ENCODE measurements around the gene GLRA2.
A peak's percentile ranks its signal among the peaks of the same experiment; 100 is the strongest.

The GLRA2 gene

GRCh38 chrX:14694611-14695010, 165.3 kb downstream of the GLRA2 start:
- DNase-seq = no peak
- in situ Hi-C loops (cut with HindIII; ENCODE audit: low pct_ligation_motif_present, low sequenced_read_pairs) = no loop called here
- Histone ChIP-seq H3K27me3 (replicated peaks) (no peaks in the 10 kb centered on the region), H3K36me3 (replicated peaks) (no peaks in the 10 kb centered on the region), H3K27ac (no peak overlapping the region), H3K4me3 (ENCODE audit: low read depth, low read length) (no peak overlapping the region)
- TF ChIP-seq CTCF (IDR thresholded peaks at IDR 0.05; ENCODE audit: low read depth, low read length, missing control alignments) = no peak

DNA sequence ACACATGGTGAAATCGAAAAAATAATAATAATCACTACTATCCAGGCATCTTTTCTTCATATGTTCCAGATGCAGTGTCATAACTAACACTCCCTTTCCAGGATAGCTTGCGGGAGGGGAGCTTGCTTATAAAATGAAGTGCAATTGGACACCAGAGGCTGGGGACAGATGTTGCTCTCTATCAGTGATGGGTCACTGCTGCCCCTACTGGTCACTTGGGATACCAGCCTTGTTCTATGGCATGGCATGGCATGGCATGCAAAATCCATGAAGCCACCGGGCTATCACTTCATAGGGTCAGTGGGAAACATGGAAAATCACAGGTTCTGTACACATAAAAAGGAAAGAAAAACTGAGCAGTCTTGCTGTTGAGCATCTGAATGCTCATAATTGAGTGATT, 168.1 kb downstream of the GLRA2 start:
- Histone ChIP-seq H3K27ac (no peak overlapping the region), H3K36me3 (replicated peaks) (no peaks in the 10 kb centered on the region), H3K4me3 (ENCODE audit: low read depth, low read length) (no peak overlapping the region), H3K27me3 (replicated peaks) (no peaks in the 10 kb centered on the region)
- DNase-seq = no peak
- in situ Hi-C loops (cut with HindIII; ENCODE audit: low pct_ligation_motif_present, low sequenced_read_pairs) = no loop called here
- TF ChIP-seq CTCF (IDR thresholded peaks at IDR 0.05; ENCODE audit: low read depth, low read length, missing control alignments) = peak; percentile 80

DNA sequence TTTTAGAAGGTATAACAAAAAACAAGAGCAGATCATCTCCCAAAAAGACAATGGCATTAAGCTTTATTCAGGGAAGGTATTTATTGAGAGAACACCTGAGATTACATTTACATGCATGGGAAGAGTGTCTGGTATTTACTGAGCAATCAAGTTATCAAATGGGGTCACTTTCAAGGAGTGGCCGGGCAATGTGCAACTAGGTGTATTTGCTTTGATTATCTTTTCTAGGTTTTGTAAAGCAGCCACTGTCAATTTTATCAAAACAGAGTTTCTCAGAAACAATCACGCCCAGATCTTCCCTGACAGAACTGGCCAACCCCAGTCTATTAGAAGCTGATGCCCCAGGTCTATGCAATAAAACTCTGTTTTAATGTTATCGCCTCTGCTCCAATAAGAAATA, 169.5 kb downstream of the GLRA2 start:
- no peak overlapping the region for H3K27ac ChIP-seq
- H3K27me3 ChIP-seq (replicated peaks) = no peaks in the 10 kb centered on the region
- no peak for TF ChIP-seq CTCF (IDR thresholded peaks at IDR 0.05; ENCODE audit: low read depth, low read length, missing control alignments)
- in situ Hi-C loops (cut with HindIII; ENCODE audit: low pct_ligation_motif_present, low sequenced_read_pairs) = no loop called here
- DNase-seq = no peak
- H3K4me3 ChIP-seq (ENCODE audit: low read depth, low read length) = no peak overlapping the region
- H3K36me3 ChIP-seq (replicated peaks) = no peaks in the 10 kb centered on the region

DNA sequence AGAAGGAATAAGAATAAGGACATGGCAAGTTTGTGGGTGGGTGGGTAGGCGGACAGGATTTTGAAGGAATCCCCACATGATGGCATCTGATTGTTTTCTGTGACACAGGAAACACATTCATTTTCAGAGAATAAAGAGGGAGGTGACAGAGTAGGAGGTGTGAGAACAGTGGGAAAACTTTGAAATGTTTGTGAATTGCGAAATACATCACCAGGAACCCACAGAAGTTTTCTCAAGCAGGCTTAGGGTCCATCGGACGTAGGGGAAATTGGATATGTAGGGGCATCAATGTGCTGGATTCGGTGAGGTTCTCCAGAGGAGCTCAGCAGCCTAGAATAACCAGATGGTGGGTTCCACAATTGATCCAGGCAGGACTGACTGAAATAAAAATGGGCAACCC, 171.6 kb downstream of the GLRA2 start:
- in situ Hi-C loops (cut with HindIII; ENCODE audit: low pct_ligation_motif_present, low sequenced_read_pairs) = no loop called here
- H3K27me3 ChIP-seq (replicated peaks) = no peaks in the 10 kb centered on the region
- no peak overlapping the region for H3K27ac ChIP-seq
- no peaks in the 10 kb centered on the region for H3K36me3 ChIP-seq (replicated peaks)
- no peak for TF ChIP-seq CTCF (IDR thresholded peaks at IDR 0.05; ENCODE audit: low read depth, low read length, missing control alignments)
- no peak for DNase-seq
- no peak overlapping the region for H3K4me3 ChIP-seq (ENCODE audit: low read depth, low read length)

DNA sequence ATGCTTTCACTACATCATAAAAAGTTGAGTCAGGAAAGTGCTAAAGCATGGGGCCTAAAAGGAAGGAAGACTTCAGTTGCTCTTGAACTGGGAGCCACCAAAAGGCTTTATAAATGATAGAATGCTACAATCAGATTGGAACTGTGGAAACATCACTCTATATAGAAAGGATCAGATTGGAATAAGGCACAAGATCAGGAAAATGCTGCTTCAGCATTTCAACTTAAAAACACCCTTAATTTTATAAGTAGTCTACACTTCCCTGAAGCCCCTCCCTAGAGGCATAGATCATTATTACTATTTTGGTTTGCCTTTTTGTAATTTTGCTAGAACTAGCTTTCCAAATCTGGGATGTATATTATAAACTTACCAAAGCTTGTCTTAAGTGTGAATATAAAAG, 172.8 kb downstream of the GLRA2 start:
- Histone ChIP-seq H3K27me3 (replicated peaks) (no peaks in the 10 kb centered on the region), H3K4me3 (ENCODE audit: low read depth, low read length) (no peak overlapping the region), H3K27ac (no peak overlapping the region), H3K36me3 (replicated peaks) (no peaks in the 10 kb centered on the region)
- TF ChIP-seq CTCF (IDR thresholded peaks at IDR 0.05; ENCODE audit: low read depth, low read length, missing control alignments) = no peak
- no peak for DNase-seq
- in situ Hi-C loops (cut with HindIII; ENCODE audit: low pct_ligation_motif_present, low sequenced_read_pairs) = no loop called here

- TF ChIP-seq CTCF (IDR thresholded peaks at IDR 0.05; ENCODE audit: low read depth, low read length, missing control alignments) = peak; percentile 32
- H3K4me3 ChIP-seq (ENCODE audit: low read depth, low read length) = no peak overlapping the region
- H3K36me3 ChIP-seq (replicated peaks) = no peaks in the 10 kb centered on the region
- no peak for DNase-seq
- H3K27me3 ChIP-seq (replicated peaks) = no peaks in the 10 kb centered on the region
- no peak overlapping the region for H3K27ac ChIP-seq
- in situ Hi-C loops (cut with HindIII; ENCODE audit: low pct_ligation_motif_present, low sequenced_read_pairs) = no loop called here
Observed at GRCh38 chrX:14712096-14712495, 182.8 kb downstream of the GLRA2 start.

Data from brain microvascular endothelial cell (primary cell).